CD8-positive, alpha-beta memory T cell (primary cell): ENCODE data around the gene F11. TPM values are rescaled to one million over a fixed set of nuclear protein-coding genes. Genes with fewer than 3 reads are reported as not detected.
A peak's percentile ranks its signal among the peaks of the same experiment; 100 is the strongest.
"Not testable (repeated sequence)": the region's sequence is repeated elsewhere in the genome, so short reads cannot be mapped to it uniquely, and the experiment has no call there.

ENCODE experiments used
- CTCF ChIA-PET: fragments of 350-600 bp; sonication (Branson Sonifier 250); formaldehyde crosslinking; loops from one replicate; lab custom pipeline; 2021; ENCODE audit warnings: antibody characterized with exemption; lab: Charles Lee
- POLR2A ChIA-PET: fragments of 350-600 bp; sonication (Branson Sonifier 250); formaldehyde crosslinking; loops from one replicate; lab custom pipeline; 2021; ENCODE audit warnings: antibody characterized with exemption; lab: Charles Lee
- DNase-seq, 5 donors: peaks; one replicate each; pipeline versions ENCODE4 v3.0.0 to v3.0.0-alpha.2; 2020 to 2022; ENCODE audit warnings: mixed read lengths in 1 of 5
- H3K27ac ChIP-seq: one replicate; pipeline ENCODE4 v1.7.0; 2013; ENCODE audit warnings: low read depth, mild to moderate bottlenecking, low read length, moderate library complexity
- H3K27me3 ChIP-seq: 2 replicates; pipeline ENCODE4 v1.7.0; 2013; ENCODE audit warnings: low read length, mild to moderate bottlenecking; ENCODE audit not compliant: insufficient read depth, poor library complexity, severe bottlenecking
- H3K36me3 ChIP-seq: 2 replicates; pipeline ENCODE4 v1.7.0; 2013; ENCODE audit warnings: mild to moderate bottlenecking, low read length, moderate library complexity; ENCODE audit not compliant: insufficient read depth
- H3K4me1 ChIP-seq: 2 replicates; pipeline ENCODE4 v1.7.0; 2013; ENCODE audit warnings: mild to moderate bottlenecking, low read length, moderate library complexity; ENCODE audit not compliant: insufficient read depth
- H3K4me3 ChIP-seq: 2 replicates; pipeline ENCODE4 v1.7.0; 2013; ENCODE audit warnings: mild to moderate bottlenecking, low read length
- H3K9me3 ChIP-seq: 2 replicates; pipeline ENCODE4 v1.7.0; 2013; ENCODE audit warnings: mild to moderate bottlenecking, low read length
- H3K27ac Mint-ChIP-seq, 8 donors: one replicate each; pipeline ENCODE4 v1.8.0; 2020 to 2021; ENCODE audit warnings: mixed read lengths in 8 of 8, mild to moderate bottlenecking in 6 of 8, inconsistent platforms in 3 of 8, moderate library complexity in 3 of 8
- H3K27me3 Mint-ChIP-seq, 2 donors: one replicate each; pipeline ENCODE4 v1.8.0; 2020 to 2021; ENCODE audit warnings: mixed read lengths in 2 of 2, mild to moderate bottlenecking in 1 of 2, moderate library complexity in 1 of 2
- H3K36me3 Mint-ChIP-seq, 3 donors: one replicate each; pipeline ENCODE4 v1.8.0; 2020 to 2021; ENCODE audit warnings: mixed read lengths in 3 of 3, inconsistent platforms in 1 of 3, mild to moderate bottlenecking in 1 of 3
- H3K4me1 Mint-ChIP-seq, 3 donors: one replicate each; pipeline ENCODE4 v1.8.0; 2020 to 2021; ENCODE audit warnings: mixed read lengths in 3 of 3, inconsistent platforms in 1 of 3, mild to moderate bottlenecking in 1 of 3
- H3K4me3 Mint-ChIP-seq, 7 donors: one replicate each; pipeline ENCODE4 v1.8.0; 2020 to 2021; ENCODE audit warnings: mixed read lengths in 7 of 7, mild to moderate bottlenecking in 6 of 7, moderate library complexity in 4 of 7, inconsistent platforms in 2 of 7
- H3K9me3 Mint-ChIP-seq, 5 donors: one replicate each; pipeline ENCODE4 v1.8.0; 2020 to 2022; ENCODE audit warnings: mixed read lengths in 5 of 5, mild to moderate bottlenecking in 3 of 5, moderate library complexity in 2 of 5, inconsistent platforms in 1 of 5
- polyA plus RNA-seq: library from polyadenylated mRNA; unstranded; fragments of 300-500 nt; fragmentation: Illumina TruSeq; gene quantifications from one replicate; pipeline ENCODE4 v1.2.3, GENCODE V29; 2021
- total RNA-seq, 2 experiments: library from RNA; stranded (reverse); gene quantifications; one replicate each; pipeline ENCODE4 v1.2.3, GENCODE V29; 2021

The F11 gene
- total and polyA plus RNA-seq, 3 experiments from 2014 or later: not detected

- Mint-ChIP-seq H3K9me3 (no peaks in the 10 kb centered on the region), H3K36me3 (peaks cover 2 to 9% (median 7%) of the 10 kb centered on the region in 3 donors), H3K27ac (peak overlapping the region in 1 of 8 donors; percentile 41), H3K4me3 (no peak overlapping the region), H3K27me3 (peaks cover 9 to 12% of the 10 kb centered on the region in 2 donors), H3K4me1 (no peaks in the 10 kb centered on the region)
- no peaks in the 10 kb centered on the region for H3K36me3 ChIP-seq
- H3K27me3 ChIP-seq: no peaks in the 10 kb centered on the region
- H3K4me3 ChIP-seq: no peak overlapping the region
- H3K4me1 ChIP-seq: no peaks in the 10 kb centered on the region
- no peaks in the 10 kb centered on the region for H3K9me3 ChIP-seq
- ChIA-PET POLR2A (no interaction called here), CTCF (no interaction called here)
- DNase-seq: no peak
- no peak overlapping the region for H3K27ac ChIP-seq
These were observed 5.9 kb upstream of the F11 start for GRCh38 chr4:186260117-186260503.

GRCh38 chr4:186260504-186261448 is 5.2 kb upstream of the F11 start:
- no peak overlapping the region for H3K27ac ChIP-seq
- DNase-seq: no peak
- H3K36me3 ChIP-seq: no peaks in the 10 kb centered on the region
- no peak overlapping the region for H3K27ac Mint-ChIP-seq
- no peaks in the 10 kb centered on the region for H3K4me1 ChIP-seq
- no peaks in the 10 kb centered on the region for H3K27me3 ChIP-seq
- no peaks in the 10 kb centered on the region for H3K4me1 Mint-ChIP-seq
- peaks cover 2 to 9% (median 7%) of the 10 kb centered on the region in 3 donors for H3K36me3 Mint-ChIP-seq
- H3K4me3 ChIP-seq: no peak overlapping the region
- H3K9me3 ChIP-seq: no peaks in the 10 kb centered on the region
- H3K4me3 Mint-ChIP-seq: no peak overlapping the region
- peaks cover 9 to 12% of the 10 kb centered on the region in 2 donors for H3K27me3 Mint-ChIP-seq
- ChIA-PET CTCF (no interaction called here), POLR2A (no interaction called here)
- H3K9me3 Mint-ChIP-seq: no peaks in the 10 kb centered on the region

- H3K9me3 ChIP-seq: no peaks in the 10 kb centered on the region
- ChIA-PET CTCF (no interaction called here), POLR2A (no interaction called here)
- Mint-ChIP-seq H3K27ac (no peak overlapping the region), H3K4me3 (no peak overlapping the region), H3K36me3 (no peaks in the 10 kb centered on the region), H3K9me3 (peaks cover 0 to 3% (median 0%) of the 10 kb centered on the region in 5 donors), H3K4me1 (no peaks in the 10 kb centered on the region), H3K27me3 (peaks cover 11 to 41% of the 10 kb centered on the region in 2 donors)
- no peak overlapping the region for H3K27ac ChIP-seq
- H3K4me3 ChIP-seq: no peak overlapping the region
- no peak for DNase-seq
- H3K36me3 ChIP-seq: no peaks in the 10 kb centered on the region
- no peaks in the 10 kb centered on the region for H3K4me1 ChIP-seq
- no peaks in the 10 kb centered on the region for H3K27me3 ChIP-seq
These were observed 1.3 kb upstream of the F11 start for GRCh38 chr4:186264660-186265059.

- H3K27ac ChIP-seq, H3K9me3 Mint-ChIP-seq, H3K4me1 Mint-ChIP-seq, DNase-seq, H3K36me3 Mint-ChIP-seq, H3K4me3 ChIP-seq, H3K27me3 ChIP-seq, CTCF ChIA-PET, POLR2A ChIA-PET, H3K9me3 ChIP-seq, H3K4me1 ChIP-seq, H3K36me3 ChIP-seq, H3K4me3 Mint-ChIP-seq: not testable (repeated sequence)
- peak overlapping the region in 1 of 8 donors; percentile 74 for H3K27ac Mint-ChIP-seq
- peaks cover 11 to 41% of the 10 kb centered on the region in 2 donors for H3K27me3 Mint-ChIP-seq
These were observed 739 bp upstream of the F11 start for GRCh38 chr4:186265250-186265649.

GRCh38 chr4:186266729-186267456 is 904 bp downstream of the F11 start:
- POLR2A ChIA-PET: no interaction called here
- CTCF ChIA-PET: no interaction called here

GRCh38 chr4:186271081-186271678 is 5.2 kb downstream of the F11 start:
- Histone ChIP-seq H3K27ac (no peak overlapping the region), H3K27me3 (no peaks in the 10 kb centered on the region), H3K4me1 (no peaks in the 10 kb centered on the region), H3K36me3 (no peaks in the 10 kb centered on the region), H3K4me3 (no peak overlapping the region), H3K9me3 (no peaks in the 10 kb centered on the region)
- no peaks in the 10 kb centered on the region for H3K36me3 Mint-ChIP-seq
- ChIA-PET CTCF (no interaction called here), POLR2A (no interaction called here)
- H3K4me1 Mint-ChIP-seq: no peaks in the 10 kb centered on the region
- H3K27ac Mint-ChIP-seq: no peak overlapping the region
- peaks cover 0 to 3% (median 0%) of the 10 kb centered on the region in 5 donors for H3K9me3 Mint-ChIP-seq
- no peak overlapping the region for H3K4me3 Mint-ChIP-seq
- peaks cover 6 to 33% of the 10 kb centered on the region in 2 donors for H3K27me3 Mint-ChIP-seq
- no peak for DNase-seq

More at GRCh38 chr4:186266729-186267456, 904 bp downstream of the F11 start:
- H3K36me3 Mint-ChIP-seq: no peaks in the 10 kb centered on the region
- H3K27ac ChIP-seq: no peak overlapping the region
- no peaks in the 10 kb centered on the region for H3K4me1 Mint-ChIP-seq
- no peaks in the 10 kb centered on the region for H3K36me3 ChIP-seq
- H3K4me3 ChIP-seq: no peak overlapping the region
- peaks cover 11 to 45% of the 10 kb centered on the region in 2 donors for H3K27me3 Mint-ChIP-seq
- H3K9me3 Mint-ChIP-seq: peaks cover 0 to 3% (median 0%) of the 10 kb centered on the region in 5 donors
- no peaks in the 10 kb centered on the region for H3K27me3 ChIP-seq
- H3K4me1 ChIP-seq: no peaks in the 10 kb centered on the region
- DNase-seq: no peak
- H3K4me3 Mint-ChIP-seq: no peak overlapping the region
- no peaks in the 10 kb centered on the region for H3K9me3 ChIP-seq
- peak overlapping the region in 1 of 8 donors; percentile 71 for H3K27ac Mint-ChIP-seq

- Histone ChIP-seq H3K27ac (no peak overlapping the region), H3K9me3 (no peaks in the 10 kb centered on the region), H3K4me3 (no peak overlapping the region), H3K36me3 (no peaks in the 10 kb centered on the region), H3K4me1 (no peaks in the 10 kb centered on the region), H3K27me3 (no peaks in the 10 kb centered on the region)
- Mint-ChIP-seq H3K27ac (no peak overlapping the region), H3K4me1 (no peaks in the 10 kb centered on the region), H3K27me3 (peaks cover 1 to 19% of the 10 kb centered on the region in 2 donors), H3K36me3 (no peaks in the 10 kb centered on the region), H3K4me3 (no peak overlapping the region), H3K9me3 (peaks cover 0 to 3% (median 0%) of the 10 kb centered on the region in 5 donors)
- no peak for DNase-seq
- ChIA-PET CTCF (no interaction called here), POLR2A (no interaction called here)
These were observed 6.9 kb downstream of the F11 start for GRCh38 chr4:186272699-186273391.
